ENCODE data around the gene ATP8B4.
"Not testable (repeated sequence)": the region's sequence is repeated elsewhere in the genome, so short reads cannot be mapped to it uniquely, and the experiment has no call there.

Gene ATP8B4

GRCh38 chr15:50108461-50108860, 10.6 kb downstream of the ATP8B4 start:
- DNase-seq = no peak

- DNase-seq = no peak
These were observed 11.2 kb downstream of the ATP8B4 start for GRCh38 chr15:50107591-50108408.

- no peak for DNase-seq
These were observed 11.9 kb downstream of the ATP8B4 start for GRCh38 chr15:50107157-50107556.

- DNase-seq = no peak
These were observed 12.6 kb downstream of the ATP8B4 start for GRCh38 chr15:50106457-50106856.

- no peak for DNase-seq
These were observed 18.5 kb downstream of the ATP8B4 start for GRCh38 chr15:50100486-50100885.

- no peak for DNase-seq
These were observed 20.5 kb downstream of the ATP8B4 start for GRCh38 chr15:50098545-50098944.

GRCh38 chr15:50095938-50096821, 22.9 kb downstream of the ATP8B4 start:
- DNase-seq = no peak

- DNase-seq = not testable (repeated sequence)
These were observed 29.6 kb downstream of the ATP8B4 start for GRCh38 chr15:50089386-50089785.

GRCh38 chr15:50084932-50085331, 34.1 kb downstream of the ATP8B4 start:
- no peak for DNase-seq

- peak; percentile 16 for DNase-seq
These were observed 35.5 kb downstream of the ATP8B4 start for GRCh38 chr15:50083424-50084025.

- no peak for DNase-seq
These were observed 37.0 kb downstream of the ATP8B4 start for GRCh38 chr15:50082066-50082465.

- no peak for DNase-seq
These were observed 41.4 kb downstream of the ATP8B4 start for GRCh38 chr15:50077651-50078050.

GRCh38 chr15:50077176-50077575, 41.9 kb downstream of the ATP8B4 start:
- no peak for DNase-seq

GRCh38 chr15:50075319-50075718, 43.7 kb downstream of the ATP8B4 start:
- no peak for DNase-seq

- DNase-seq = no peak
These were observed 47.3 kb downstream of the ATP8B4 start for GRCh38 chr15:50071551-50072258.

- no peak for DNase-seq
These were observed 51.0 kb downstream of the ATP8B4 start for GRCh38 chr15:50068016-50068415.

GRCh38 chr15:50067254-50067653, 51.8 kb downstream of the ATP8B4 start:
- DNase-seq = no peak

- no peak for DNase-seq
These were observed 52.4 kb downstream of the ATP8B4 start for GRCh38 chr15:50066666-50067065.

GRCh38 chr15:50066202-50066601, 52.8 kb downstream of the ATP8B4 start:
- DNase-seq = peak; percentile 15

- DNase-seq = no peak
These were observed 53.8 kb downstream of the ATP8B4 start for GRCh38 chr15:50065279-50065678.

- no peak for DNase-seq
These were observed 54.4 kb downstream of the ATP8B4 start for GRCh38 chr15:50064673-50065072.

- DNase-seq = no peak
These were observed 55.8 kb downstream of the ATP8B4 start for GRCh38 chr15:50063226-50063625.

GRCh38 chr15:50061503-50061902, 57.5 kb downstream of the ATP8B4 start:
- no peak for DNase-seq
